H1 (cell line): Measurements from ENCODE around the gene TMBIM4.

ENCODE experiments used
- EGR1 ChIP-seq: IDR thresholded peaks from 2 replicates; pipeline ENCODE4 v1.6.1; 2011; ENCODE audit warnings: low read depth, low read length, borderline replicate concordance
- NRF1 ChIP-seq: IDR thresholded peaks from 2 replicates; pipeline ENCODE4 v1.6.1; 2011; ENCODE audit warnings: mild to moderate bottlenecking, low read depth, low read length, improper control_type of control experiment
- SIN3A ChIP-seq, 2 experiments: IDR thresholded peaks in 1 of 2; conservative IDR thresholded peaks in 1 of 2; 2 replicates each; pipeline ENCODE4 v1.6.1; 2011 to 2012; ENCODE audit warnings: low read length in 2 of 2, improper control_type of control experiment in 1 of 2, low read depth in 1 of 2, mild to moderate bottlenecking in 1 of 2
- SP2 ChIP-seq: IDR thresholded peaks from 2 replicates; pipeline ENCODE4 v1.6.1; 2012; ENCODE audit warnings: mild to moderate bottlenecking, low read length, inconsistent platforms
- TCF12 ChIP-seq: IDR thresholded peaks from 2 replicates; pipeline ENCODE4 v1.6.1; 2011; ENCODE audit warnings: low read depth, mild to moderate bottlenecking, low read length
- YY1 ChIP-seq: IDR thresholded peaks from 2 replicates; pipeline ENCODE4 v1.6.1; 2011; ENCODE audit warnings: low read depth, mild to moderate bottlenecking, low read length
- ZNF274 ChIP-seq: IDR thresholded peaks from 2 replicates; pipeline ENCODE4 v1.7.0; 2012; ENCODE audit warnings: low read length, borderline replicate concordance; ENCODE audit errors: extremely low read depth
- TF ChIP-seq, protein P1 (sequence below), 3 experiments: IDR thresholded peaks; 1 replicate in 2 of 3; 2 replicates in 1 of 3; pipeline versions ENCODE4 v1.5.1 to v1.6.1; 2011; ENCODE audit warnings: low read length in 3 of 3, mild to moderate bottlenecking in 3 of 3, inconsistent platforms in 2 of 3, low read depth in 1 of 3, moderate library complexity in 1 of 3; ENCODE audit not compliant: insufficient read depth in 1 of 3; ENCODE audit errors: control extremely low read depth in 1 of 3

DNA sequence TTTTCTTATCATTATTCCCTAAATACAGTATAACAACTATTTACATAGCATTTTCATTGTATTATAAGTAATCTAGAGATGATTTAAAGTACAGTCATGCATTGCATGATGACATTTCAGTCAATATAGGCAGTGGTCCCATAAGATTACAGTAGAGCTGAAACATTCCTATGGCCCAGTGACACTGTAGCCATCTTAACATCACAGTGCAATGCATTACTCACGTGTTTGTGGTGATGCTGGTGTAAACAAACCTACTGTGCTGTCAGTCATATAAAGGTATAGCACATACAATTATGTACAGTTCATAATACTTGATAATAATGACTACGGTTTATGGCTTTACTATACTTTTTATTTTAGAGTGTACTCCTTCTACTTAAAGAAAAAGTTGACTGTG is 52.6 kb downstream of the TMBIM4 start:
- TF ChIP-seq, protein P1, sequence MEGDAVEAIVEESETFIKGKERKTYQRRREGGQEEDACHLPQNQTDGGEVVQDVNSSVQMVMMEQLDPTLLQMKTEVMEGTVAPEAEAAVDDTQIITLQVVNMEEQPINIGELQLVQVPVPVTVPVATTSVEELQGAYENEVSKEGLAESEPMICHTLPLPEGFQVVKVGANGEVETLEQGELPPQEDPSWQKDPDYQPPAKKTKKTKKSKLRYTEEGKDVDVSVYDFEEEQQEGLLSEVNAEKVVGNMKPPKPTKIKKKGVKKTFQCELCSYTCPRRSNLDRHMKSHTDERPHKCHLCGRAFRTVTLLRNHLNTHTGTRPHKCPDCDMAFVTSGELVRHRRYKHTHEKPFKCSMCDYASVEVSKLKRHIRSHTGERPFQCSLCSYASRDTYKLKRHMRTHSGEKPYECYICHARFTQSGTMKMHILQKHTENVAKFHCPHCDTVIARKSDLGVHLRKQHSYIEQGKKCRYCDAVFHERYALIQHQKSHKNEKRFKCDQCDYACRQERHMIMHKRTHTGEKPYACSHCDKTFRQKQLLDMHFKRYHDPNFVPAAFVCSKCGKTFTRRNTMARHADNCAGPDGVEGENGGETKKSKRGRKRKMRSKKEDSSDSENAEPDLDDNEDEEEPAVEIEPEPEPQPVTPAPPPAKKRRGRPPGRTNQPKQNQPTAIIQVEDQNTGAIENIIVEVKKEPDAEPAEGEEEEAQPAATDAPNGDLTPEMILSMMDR (IDR thresholded peaks at IDR 0.05; ENCODE audit: control extremely low read depth in 1 of 3, insufficient read depth in 1 of 3, low read depth in 1 of 3, low read length in 3 of 3) = no peak
- TF ChIP-seq YY1 (no peak), SP2 (no peak), TCF12 (no peak), ZNF274 (no peak), NRF1 (no peak), SIN3A (conservative IDR thresholded peaks at IDR 0.05 in 1 of 2, IDR thresholded peaks at IDR 0.05 in 1 of 2; ENCODE audit: low read depth in 1 of 2, low read length in 2 of 2) (no peak), EGR1 (no peak)
